Germinal center (tissue), 1 donor: Measurements from ENCODE around the gene ZNF584.

Experiments used
- DNase-seq: peaks from one replicate; pipeline ENCODE4 v3.0.0; 2012; ENCODE audit warnings: mixed read lengths, low spot score

Gene ZNF584

GRCh38 chr19:58385891-58386575 lies 22.4 kb upstream of the ZNF584 start:
- no peak for DNase-seq

GRCh38 chr19:58386576-58387337 lies 21.7 kb upstream of the ZNF584 start, which contains the start of gene RPS5:
Gene RPS5 (plus strand): TSS chr19:58387269. CDS start chr19:58388138, 869 bp downstream.
- peak; percentile 99 for DNase-seq

GRCh38 chr19:58387338-58388174 lies 20.9 kb upstream of the ZNF584 start:
- DNase-seq, result no peak

- no peak for DNase-seq
Observed at GRCh38 chr19:58388175-58388526, 20.3 kb upstream of the ZNF584 start.

GRCh38 chr19:58392945-58393724 lies 15.3 kb upstream of the ZNF584 start:
- DNase-seq, result no peak

- no peak for DNase-seq
Observed at GRCh38 chr19:58393725-58394033, 14.8 kb upstream of the ZNF584 start.

- no peak for DNase-seq
Observed at GRCh38 chr19:58394821-58395219, 13.6 kb upstream of the ZNF584 start.

- no peak for DNase-seq
Observed at GRCh38 chr19:58395220-58395978, 13.1 kb upstream of the ZNF584 start, which contains the start of gene RNF225. Gene RNF225 (plus strand): TSS chr19:58395656. CDS start chr19:58396090, 434 bp downstream.

GRCh38 chr19:58395979-58396627 lies 12.3 kb upstream of the ZNF584 start:
- DNase-seq, result no peak

- DNase-seq, result no peak
Observed at GRCh38 chr19:58396691-58397532, 11.5 kb upstream of the ZNF584 start.

GRCh38 chr19:58397533-58398037 lies 10.9 kb upstream of the ZNF584 start:
- DNase-seq, result no peak

- no peak for DNase-seq
Observed at GRCh38 chr19:58398087-58398486, 10.4 kb upstream of the ZNF584 start.

GRCh38 chr19:58398545-58398944 lies 9.9 kb upstream of the ZNF584 start:
- DNase-seq, result no peak

- no peak for DNase-seq
Observed at GRCh38 chr19:58399903-58400302, 8.5 kb upstream of the ZNF584 start.

- no peak for DNase-seq
Observed at GRCh38 chr19:58400316-58400915, 8.0 kb upstream of the ZNF584 start.

GRCh38 chr19:58400916-58401839 lies 7.3 kb upstream of the ZNF584 start:
- DNase-seq, result peak; percentile 98

GRCh38 chr19:58401840-58402421 lies 6.5 kb upstream of the ZNF584 start:
- DNase-seq, result no peak
